ENCODE results near the gene EYA4.
A peak's percentile ranks its signal among the peaks of the same experiment; 100 is the strongest.

EYA4 gene

GRCh38 chr6:133478673-133479072 lies 237.5 kb downstream of the EYA4 start:
- Mint-ChIP-seq H3K36me3 (ENCODE audit: low read depth) (no peaks in the 10 kb centered on the region), H3K4me3 (no peak overlapping the region), H3K27me3 (no peaks in the 10 kb centered on the region), H3K4me1 (no peaks in the 10 kb centered on the region), H3K9me3 (no peaks in the 10 kb centered on the region), H3K27ac (no peak overlapping the region)
- DNase-seq (no peak), ATAC-seq (no peak)

- Mint-ChIP-seq H3K9me3 (peaks cover 4% of the 10 kb centered on the region), H3K36me3 (ENCODE audit: low read depth) (no peaks in the 10 kb centered on the region), H3K27me3 (peaks cover 4% of the 10 kb centered on the region), H3K4me3 (no peak overlapping the region), H3K4me1 (no peaks in the 10 kb centered on the region), H3K27ac (no peak overlapping the region)
- ATAC-seq (no peak), DNase-seq (no peak)
Measured at GRCh38 chr6:133487174-133487573, 246.0 kb downstream of the EYA4 start.

- H3K27me3 Mint-ChIP-seq, result peaks cover 4% of the 10 kb centered on the region
- no peaks in the 10 kb centered on the region for H3K4me1 Mint-ChIP-seq
- H3K36me3 Mint-ChIP-seq (ENCODE audit: low read depth), result no peaks in the 10 kb centered on the region
- peaks cover 4% of the 10 kb centered on the region for H3K9me3 Mint-ChIP-seq
- ATAC-seq (no peak), DNase-seq (no peak)
- H3K27ac Mint-ChIP-seq, result no peak overlapping the region
- no peak overlapping the region for H3K4me3 Mint-ChIP-seq
Measured at GRCh38 chr6:133495205-133495903, 254.2 kb downstream of the EYA4 start.

GRCh38 chr6:133499662-133500061 lies 258.5 kb downstream of the EYA4 start:
- ATAC-seq (no peak), DNase-seq (no peak)
- no peak overlapping the region for H3K27ac Mint-ChIP-seq
- H3K4me1 Mint-ChIP-seq, result no peaks in the 10 kb centered on the region
- H3K4me3 Mint-ChIP-seq, result no peak overlapping the region
- peaks cover 7% of the 10 kb centered on the region for H3K27me3 Mint-ChIP-seq
- H3K36me3 Mint-ChIP-seq (ENCODE audit: low read depth), result no peaks in the 10 kb centered on the region
- H3K9me3 Mint-ChIP-seq, result no peaks in the 10 kb centered on the region

- DNase-seq, result no peak
- no peaks in the 10 kb centered on the region for H3K9me3 Mint-ChIP-seq
- no peaks in the 10 kb centered on the region for H3K36me3 Mint-ChIP-seq (ENCODE audit: low read depth)
- H3K27ac Mint-ChIP-seq, result no peak overlapping the region
- no peaks in the 10 kb centered on the region for H3K4me1 Mint-ChIP-seq
- peaks cover 7% of the 10 kb centered on the region for H3K27me3 Mint-ChIP-seq
- no peak for ATAC-seq
- H3K4me3 Mint-ChIP-seq, result no peak overlapping the region
Measured at GRCh38 chr6:133501675-133502270, 260.6 kb downstream of the EYA4 start.

GRCh38 chr6:133502441-133503335 lies 261.5 kb downstream of the EYA4 start:
- ATAC-seq, result no peak
- Mint-ChIP-seq H3K27ac (no peak overlapping the region), H3K4me1 (no peaks in the 10 kb centered on the region)

GRCh38 chr6:133503336-133503729 lies 262.2 kb downstream of the EYA4 start:
- H3K9me3 Mint-ChIP-seq, result no peaks in the 10 kb centered on the region

More at GRCh38 chr6:133502441-133503335, 261.5 kb downstream of the EYA4 start:
- no peak for DNase-seq
- H3K27me3 Mint-ChIP-seq, result peaks cover 9% of the 10 kb centered on the region
- H3K9me3 Mint-ChIP-seq, result no peaks in the 10 kb centered on the region
- H3K4me3 Mint-ChIP-seq, result no peak overlapping the region
- H3K36me3 Mint-ChIP-seq (ENCODE audit: low read depth), result no peaks in the 10 kb centered on the region

GRCh38 chr6:133504158-133504557 lies 263.0 kb downstream of the EYA4 start:
- H3K9me3 Mint-ChIP-seq, result no peaks in the 10 kb centered on the region
- ATAC-seq, result no peak
- no peak overlapping the region for H3K4me3 Mint-ChIP-seq
- H3K27me3 Mint-ChIP-seq, result peaks cover 9% of the 10 kb centered on the region
- no peak for DNase-seq
- H3K27ac Mint-ChIP-seq, result no peak overlapping the region
- no peaks in the 10 kb centered on the region for H3K36me3 Mint-ChIP-seq (ENCODE audit: low read depth)
- H3K4me1 Mint-ChIP-seq, result no peaks in the 10 kb centered on the region

More at GRCh38 chr6:133503336-133503729, 262.2 kb downstream of the EYA4 start:
- Mint-ChIP-seq H3K4me1 (no peaks in the 10 kb centered on the region), H3K27me3 (peaks cover 9% of the 10 kb centered on the region), H3K4me3 (no peak overlapping the region), H3K36me3 (ENCODE audit: low read depth) (no peaks in the 10 kb centered on the region), H3K27ac (no peak overlapping the region)
- ATAC-seq (no peak), DNase-seq (no peak)

GRCh38 chr6:133504761-133505160 lies 263.6 kb downstream of the EYA4 start:
- Mint-ChIP-seq H3K4me3 (no peak overlapping the region), H3K27me3 (peaks cover 9% of the 10 kb centered on the region), H3K27ac (no peak overlapping the region), H3K36me3 (ENCODE audit: low read depth) (no peaks in the 10 kb centered on the region), H3K9me3 (no peaks in the 10 kb centered on the region), H3K4me1 (no peaks in the 10 kb centered on the region)
- DNase-seq (no peak), ATAC-seq (no peak)

GRCh38 chr6:133505681-133506080 lies 264.5 kb downstream of the EYA4 start:
- no peaks in the 10 kb centered on the region for H3K4me1 Mint-ChIP-seq

GRCh38 chr6:133512410-133513016 lies 271.4 kb downstream of the EYA4 start:
- no peaks in the 10 kb centered on the region for H3K9me3 Mint-ChIP-seq
- H3K4me1 Mint-ChIP-seq, result no peaks in the 10 kb centered on the region
- DNase-seq, result peak; percentile 26
- ATAC-seq, result no peak
- no peaks in the 10 kb centered on the region for H3K36me3 Mint-ChIP-seq (ENCODE audit: low read depth)
- no peak overlapping the region for H3K4me3 Mint-ChIP-seq
- no peak overlapping the region for H3K27ac Mint-ChIP-seq
- peaks cover 11% of the 10 kb centered on the region for H3K27me3 Mint-ChIP-seq

More at GRCh38 chr6:133505681-133506080, 264.5 kb downstream of the EYA4 start:
- Mint-ChIP-seq H3K27ac (no peak overlapping the region), H3K27me3 (peaks cover 7% of the 10 kb centered on the region), H3K36me3 (ENCODE audit: low read depth) (no peaks in the 10 kb centered on the region), H3K4me3 (no peak overlapping the region), H3K9me3 (no peaks in the 10 kb centered on the region)
- DNase-seq (no peak), ATAC-seq (no peak)

- ATAC-seq (no peak), DNase-seq (no peak)
- Mint-ChIP-seq H3K27ac (no peak overlapping the region), H3K4me3 (no peak overlapping the region), H3K27me3 (peaks cover 2% of the 10 kb centered on the region), H3K9me3 (no peaks in the 10 kb centered on the region), H3K4me1 (no peaks in the 10 kb centered on the region), H3K36me3 (ENCODE audit: low read depth) (no peaks in the 10 kb centered on the region)
Measured at GRCh38 chr6:133523816-133524215, 282.7 kb downstream of the EYA4 start.

GRCh38 chr6:133526436-133526835 lies 285.3 kb downstream of the EYA4 start:
- Mint-ChIP-seq H3K9me3 (no peaks in the 10 kb centered on the region), H3K36me3 (ENCODE audit: low read depth) (no peaks in the 10 kb centered on the region), H3K4me3 (no peak overlapping the region), H3K27ac (no peak overlapping the region), H3K4me1 (no peaks in the 10 kb centered on the region), H3K27me3 (peaks cover 2% of the 10 kb centered on the region)
- ATAC-seq (no peak), DNase-seq (no peak)

GRCh38 chr6:133528566-133528965 lies 287.4 kb downstream of the EYA4 start:
- no peak overlapping the region for H3K4me3 Mint-ChIP-seq
- H3K4me1 Mint-ChIP-seq, result no peaks in the 10 kb centered on the region

More at GRCh38 chr6:133528566-133528965, 287.4 kb downstream of the EYA4 start:
- DNase-seq (no peak), ATAC-seq (no peak)
- Mint-ChIP-seq H3K9me3 (no peaks in the 10 kb centered on the region), H3K36me3 (ENCODE audit: low read depth) (no peaks in the 10 kb centered on the region), H3K27me3 (peaks cover 6% of the 10 kb centered on the region), H3K27ac (no peak overlapping the region)
